Endothelial cell of umbilical vein (primary cell): ENCODE results near the gene SLC39A12. TPM values are rescaled to one million over a fixed set of nuclear protein-coding genes. Genes with fewer than 3 reads are reported as not detected.

Experiments used
- BruUV-seq: library from RNA; stranded (reverse); fragments of 400-500 nt; replicated peaks from 2 replicates; lab custom pipeline; 2021; lab: Mats Ljungman, UMichigan
- CTCF ChIA-PET: fragments of 300-600, 350-600 bp; sonication (Branson Sonifier 250); formaldehyde crosslinking; loops from one replicate; lab custom pipeline; 2021; ENCODE audit warnings: antibody characterized with exemption, inconsistent platforms; lab: Charles Lee
- POLR2A ChIA-PET: fragments of 300-600, 350-600 bp; sonication (Branson Sonifier 250); formaldehyde crosslinking; loops from one replicate; lab custom pipeline; 2021; ENCODE audit warnings: antibody characterized with exemption, inconsistent platforms; lab: Charles Lee
- DNase-seq: peaks from one replicate; pipeline ENCODE4 v3.0.0-alpha.2; 2011; ENCODE audit warnings: low read depth, low spot score
- FAIRE-seq: peaks from 2 replicates; lab custom pipeline; 2011; peaks lifted over from hg19 to GRCh38; lab: Jason Lieb, UNC
- H2AFZ ChIP-seq: 2 replicates; pipeline ENCODE4 v1.6.0; 2012; ENCODE audit warnings: low read depth, low read length, control low read depth, inconsistent platforms
- H3K27ac ChIP-seq: 2 replicates; pipeline ENCODE4 v1.5.1; 2011; ENCODE audit warnings: low read depth, mild to moderate bottlenecking, control low read depth, low read length, moderate library complexity; ENCODE audit not compliant: insufficient read depth
- H3K27me3 ChIP-seq, 2 experiments: 2 replicates each; pipeline versions ENCODE4 v1.6.0 to v1.6.1; 2011; ENCODE audit warnings: low read length in 2 of 2, mixed read lengths in 1 of 2; ENCODE audit not compliant: control insufficient read depth in 2 of 2, insufficient read depth in 2 of 2
- H3K36me3 ChIP-seq, 2 experiments: 2 replicates in 1 of 2; 3 replicates in 1 of 2; pipeline ENCODE4 v1.5.1; 2011; ENCODE audit warnings: low read length in 2 of 2, mild to moderate bottlenecking in 1 of 2, moderate library complexity in 1 of 2; ENCODE audit not compliant: control insufficient read depth in 2 of 2, insufficient read depth in 2 of 2; ENCODE audit errors: extremely low read depth in 1 of 2
- H3K4me1 ChIP-seq: 3 replicates; pipeline ENCODE4 v1.5.1; 2011; ENCODE audit warnings: mild to moderate bottlenecking, low read length; ENCODE audit not compliant: control insufficient read depth, insufficient read depth; ENCODE audit errors: extremely low read depth
- H3K4me2 ChIP-seq: 2 replicates; pipeline ENCODE4 v1.6.1; 2011; ENCODE audit warnings: low read length, control low read depth, mixed read lengths; ENCODE audit not compliant: insufficient read depth
- H3K4me3 ChIP-seq, 3 experiments: fragments of 200-600 bp in 1 of 3; sonication (generic), shearing (Covaris generic) in 1 of 3; replicated peaks in 1 of 3; 2 replicates each; pipeline ENCODE4 v1.5.1; 2011 to 2016; ENCODE audit warnings: control low read depth in 3 of 3, low read length in 3 of 3, mild to moderate bottlenecking in 2 of 3, inconsistent platforms in 1 of 3, low read depth in 1 of 3, moderate library complexity in 1 of 3; ENCODE audit not compliant: insufficient read depth in 1 of 3
- H3K79me2 ChIP-seq: 2 replicates; pipeline ENCODE4 v1.6.0; 2012; ENCODE audit warnings: low read length, inconsistent platforms; ENCODE audit not compliant: control insufficient read depth, insufficient read depth
- H3K9ac ChIP-seq: replicated peaks from 2 replicates; pipeline ENCODE3; 2011; ENCODE audit warnings: low read length, control low read depth; ENCODE audit not compliant: insufficient read depth; ENCODE audit errors: extremely low read depth
- H3K9me1 ChIP-seq: replicated peaks from 3 replicates; pipeline ENCODE4 v1.6.0; 2011; ENCODE audit warnings: mild to moderate bottlenecking, low read length; ENCODE audit not compliant: control insufficient read depth, insufficient read depth; ENCODE audit errors: extremely low read depth
- H3K9me3 ChIP-seq: replicated peaks from 2 replicates; pipeline ENCODE4 v1.5.1; 2012; ENCODE audit warnings: low read length, inconsistent platforms; ENCODE audit not compliant: control insufficient read depth, insufficient read depth
- H4K20me1 ChIP-seq: replicated peaks from 2 replicates; pipeline ENCODE3; 2011; ENCODE audit warnings: mild to moderate bottlenecking, low read length; ENCODE audit not compliant: control insufficient read depth, insufficient read depth; ENCODE audit errors: extremely low read depth
- EZH2 ChIP-seq: IDR thresholded peaks from 2 replicates; pipeline ENCODE4 v1.6.1; 2012; ENCODE audit warnings: borderline replicate concordance, low read depth, mild to moderate bottlenecking, moderate library complexity, low read length, inconsistent platforms; ENCODE audit not compliant: severe bottlenecking
- FOS ChIP-seq: IDR thresholded peaks from 2 replicates; pipeline ENCODE4 v1.6.1; 2011; ENCODE audit warnings: mild to moderate bottlenecking, low read length, moderate library complexity, borderline replicate concordance; ENCODE audit not compliant: insufficient read depth
- GATA2 ChIP-seq: IDR thresholded peaks from 2 replicates; pipeline ENCODE4 v1.7.0; 2011; ENCODE audit warnings: low read depth, mild to moderate bottlenecking, moderate library complexity, mixed read lengths, low read length; ENCODE audit not compliant: insufficient read length, insufficient read depth
- JUN ChIP-seq: IDR thresholded peaks from 2 replicates; pipeline ENCODE4 v1.6.1; 2011; ENCODE audit warnings: borderline replicate concordance, low read depth; ENCODE audit not compliant: insufficient read length, insufficient read depth
- MYC ChIP-seq: IDR thresholded peaks from one replicate; pipeline ENCODE4 v1.6.1; 2011; ENCODE audit warnings: mild to moderate bottlenecking, low read depth, low read length
- POLR2A ChIP-seq: IDR thresholded peaks from 2 replicates; pipeline ENCODE4 v1.6.1; 2012; ENCODE audit warnings: low read depth, mild to moderate bottlenecking, control low read depth, low read length
- POLR2AphosphoS5 ChIP-seq: IDR thresholded peaks from 2 replicates; pipeline ENCODE4 v1.6.1; 2012; ENCODE audit warnings: low read depth, mild to moderate bottlenecking, control low read depth, low read length, moderate library complexity; ENCODE audit not compliant: insufficient read depth
- dilution Hi-C: fragments of 300-500 bp; cut with MboI; formaldehyde crosslinking; loops from one replicate; pipeline ENCODE4 v1.15.0; 2019; ENCODE audit warnings: low sequenced_read_pairs; ENCODE audit not compliant: extremely low pct_ligation_motif_present
- intact Hi-C: fragments of 100-400 bp; cut with micrococcal nuclease; formaldehyde crosslinking; loops from one replicate; pipeline ENCODE4 v1.10.0; 2022
- polyA plus RNA-seq, 4 experiments: library from polyadenylated mRNA; depleted of rRNA in 3 of 4; stranded (reverse) in 3 of 4; unstranded in 1 of 4; fragments of >200 nt; gene quantifications; 2 replicates each; pipeline versions ENCODE4 v1.2.1 to v1.2.3, GENCODE V29; 2011 to 2012; ENCODE audit warnings: missing spikeins in 1 of 4
- total RNA-seq: library from RNA; stranded (reverse); gene quantifications from 2 replicates; pipeline ENCODE4 v1.2.3, GENCODE V29; 2021
- TF ChIP-seq, protein P1 (sequence below), 2 donors: IDR thresholded peaks; 1 replicate in 1 of 2; 2 replicates in 1 of 2; pipeline ENCODE4 v1.5.1; 2011; ENCODE audit warnings: low read length in 2 of 2, mild to moderate bottlenecking in 2 of 2, moderate library complexity in 2 of 2, control low read depth in 1 of 2, inconsistent platforms in 1 of 2, low read depth in 1 of 2; ENCODE audit not compliant: insufficient read depth in 1 of 2; ENCODE audit errors: extremely low read depth in 1 of 2
- TF ChIP-seq, protein P2 (sequence below): IDR thresholded peaks from 2 replicates; pipeline ENCODE4 v1.6.1; 2011; ENCODE audit not compliant: insufficient read depth, insufficient read length

SLC39A12 gene
- total and polyA plus RNA-seq, 2 donors (not counting 3 experiments of a cell fraction or from before 2014, with no cell fraction given): not detected

DNA sequence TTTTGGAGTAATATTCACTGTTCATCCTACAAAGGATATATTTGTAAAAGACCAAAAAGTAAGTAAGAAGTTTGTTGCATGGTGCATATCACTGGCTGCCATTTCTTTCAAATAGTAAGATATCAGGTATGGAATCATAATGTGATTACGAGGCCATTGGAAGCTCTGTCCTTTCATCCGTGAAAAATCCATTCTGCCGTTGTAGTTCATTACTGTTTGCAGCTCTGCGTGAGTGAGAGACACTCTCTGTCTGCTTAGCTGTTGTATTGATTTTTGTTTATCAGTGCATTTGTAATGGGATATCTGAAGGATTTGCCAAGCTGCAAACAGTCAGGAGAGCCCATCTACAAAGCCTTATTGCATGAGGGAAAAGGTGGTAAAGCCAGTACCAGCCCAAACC is 44.1 kb upstream of the SLC39A12 start:
- FAIRE-seq (no peak), DNase-seq (no peak)
- H3K9me1 ChIP-seq: no peaks in the 10 kb centered on the region
- H3K27ac ChIP-seq: no peak overlapping the region
- H3K79me2 ChIP-seq: no peaks in the 10 kb centered on the region
- ChIA-PET POLR2A (no interaction called here), CTCF (interaction anchor here (0.9 kb wide), 1 partner anchor 498 kb away, joined by 3 read pairs; no protein-coding TSS in a partner anchor)
- no peak overlapping the region for H3K4me2 ChIP-seq
- no peaks in the 10 kb centered on the region for H3K9me3 ChIP-seq
- no peak overlapping the region for H3K9ac ChIP-seq
- intact Hi-C loops (no loop called here), dilution Hi-C loops (no loop called here)
- TF ChIP-seq, protein P1, sequence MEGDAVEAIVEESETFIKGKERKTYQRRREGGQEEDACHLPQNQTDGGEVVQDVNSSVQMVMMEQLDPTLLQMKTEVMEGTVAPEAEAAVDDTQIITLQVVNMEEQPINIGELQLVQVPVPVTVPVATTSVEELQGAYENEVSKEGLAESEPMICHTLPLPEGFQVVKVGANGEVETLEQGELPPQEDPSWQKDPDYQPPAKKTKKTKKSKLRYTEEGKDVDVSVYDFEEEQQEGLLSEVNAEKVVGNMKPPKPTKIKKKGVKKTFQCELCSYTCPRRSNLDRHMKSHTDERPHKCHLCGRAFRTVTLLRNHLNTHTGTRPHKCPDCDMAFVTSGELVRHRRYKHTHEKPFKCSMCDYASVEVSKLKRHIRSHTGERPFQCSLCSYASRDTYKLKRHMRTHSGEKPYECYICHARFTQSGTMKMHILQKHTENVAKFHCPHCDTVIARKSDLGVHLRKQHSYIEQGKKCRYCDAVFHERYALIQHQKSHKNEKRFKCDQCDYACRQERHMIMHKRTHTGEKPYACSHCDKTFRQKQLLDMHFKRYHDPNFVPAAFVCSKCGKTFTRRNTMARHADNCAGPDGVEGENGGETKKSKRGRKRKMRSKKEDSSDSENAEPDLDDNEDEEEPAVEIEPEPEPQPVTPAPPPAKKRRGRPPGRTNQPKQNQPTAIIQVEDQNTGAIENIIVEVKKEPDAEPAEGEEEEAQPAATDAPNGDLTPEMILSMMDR (IDR thresholded peaks at IDR 0.05; ENCODE audit: extremely low read depth in 1 of 2, insufficient read depth in 1 of 2, low read depth in 1 of 2, low read length in 2 of 2): no peak
- TF ChIP-seq POLR2A (no peak), GATA2 (no peak), FOS (no peak), EZH2 (no peak), MYC (no peak), POLR2AphosphoS5 (no peak), JUN (no peak)
- TF ChIP-seq, protein P2, sequence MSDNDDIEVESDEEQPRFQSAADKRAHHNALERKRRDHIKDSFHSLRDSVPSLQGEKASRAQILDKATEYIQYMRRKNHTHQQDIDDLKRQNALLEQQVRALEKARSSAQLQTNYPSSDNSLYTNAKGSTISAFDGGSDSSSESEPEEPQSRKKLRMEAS: no peak
- H3K4me3 ChIP-seq: no peak overlapping the region
- BruUV-seq: no TSS peak
- no peaks in the 10 kb centered on the region for H3K36me3 ChIP-seq
- H2AFZ ChIP-seq: no peak overlapping the region
- peaks cover 10 to 12% of the 10 kb centered on the region in 2 experiments for H3K27me3 ChIP-seq
- H3K4me1 ChIP-seq: no peaks in the 10 kb centered on the region
- H4K20me1 ChIP-seq: no peaks in the 10 kb centered on the region
